ENCODE data around the gene CEP162. TPM values are rescaled to one million over a fixed set of nuclear protein-coding genes. Genes with fewer than 3 reads are reported as not detected.

Gene CEP162
- total RNA-seq, 1 experiment from 2014 or later = 7.3 TPM

DNA sequence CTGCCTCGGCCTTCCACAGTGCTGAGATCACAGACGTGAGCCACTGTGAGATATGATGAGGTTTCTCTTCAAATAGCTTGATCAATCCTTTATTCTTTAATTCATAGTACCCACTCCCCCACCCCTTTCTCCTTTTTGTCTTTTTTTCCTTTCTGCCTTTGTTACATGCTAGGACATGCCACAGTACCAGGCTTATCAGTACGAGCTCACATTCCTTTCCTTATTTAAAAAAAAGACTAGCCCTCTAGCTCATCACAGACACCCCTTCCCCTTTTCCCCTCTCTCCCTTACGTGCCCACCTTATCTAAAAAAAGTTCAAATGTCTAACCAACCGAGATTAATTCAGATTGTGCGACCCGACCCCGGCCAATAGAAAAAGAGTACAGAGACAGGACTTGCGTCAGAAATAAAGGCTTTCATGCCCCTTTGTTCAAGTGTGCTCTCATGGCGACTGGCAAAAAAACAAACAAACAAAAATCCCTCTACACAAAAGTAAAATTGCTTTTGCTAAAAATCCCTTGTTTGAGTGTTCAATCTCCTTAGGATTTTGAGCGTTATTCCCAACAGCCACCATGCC, 144.7 kb downstream of the CEP162 start:
- peaks cover 20% of the 10 kb centered on the region for H3K4me1 ChIP-seq
- ChIA-PET CTCF (no interaction called here), POLR2A (no interaction called here)
- DNase-seq = peak in 1 of 2 experiments; percentile 16
- H3K36me3 Mint-ChIP-seq (ENCODE audit: insufficient read depth, unreplicated experiment) = no peaks in the 10 kb centered on the region
- peak overlapping the region; percentile 42 for H3K4me3 Mint-ChIP-seq (ENCODE audit: unreplicated experiment)
- H3K9me3 ChIP-seq = no peaks in the 10 kb centered on the region
- no peaks in the 10 kb centered on the region for H3K36me3 ChIP-seq (ENCODE audit: control insufficient read depth, insufficient read depth, low read length)
- H3K9me3 Mint-ChIP-seq (ENCODE audit: unreplicated experiment) = no peaks in the 10 kb centered on the region
- no peaks in the 10 kb centered on the region for H3K27me3 ChIP-seq (replicated peaks; ENCODE audit: control insufficient read depth, insufficient read depth, low read length)
- H3K4me3 ChIP-seq (ENCODE audit: low read depth, low read length) = no peak overlapping the region
- peaks cover 11% of the 10 kb centered on the region for H3K4me1 Mint-ChIP-seq (ENCODE audit: low read depth, unreplicated experiment)
- peak overlapping the region; percentile 64 for H3K27ac Mint-ChIP-seq (ENCODE audit: unreplicated experiment)
- TF ChIP-seq, protein P1, sequence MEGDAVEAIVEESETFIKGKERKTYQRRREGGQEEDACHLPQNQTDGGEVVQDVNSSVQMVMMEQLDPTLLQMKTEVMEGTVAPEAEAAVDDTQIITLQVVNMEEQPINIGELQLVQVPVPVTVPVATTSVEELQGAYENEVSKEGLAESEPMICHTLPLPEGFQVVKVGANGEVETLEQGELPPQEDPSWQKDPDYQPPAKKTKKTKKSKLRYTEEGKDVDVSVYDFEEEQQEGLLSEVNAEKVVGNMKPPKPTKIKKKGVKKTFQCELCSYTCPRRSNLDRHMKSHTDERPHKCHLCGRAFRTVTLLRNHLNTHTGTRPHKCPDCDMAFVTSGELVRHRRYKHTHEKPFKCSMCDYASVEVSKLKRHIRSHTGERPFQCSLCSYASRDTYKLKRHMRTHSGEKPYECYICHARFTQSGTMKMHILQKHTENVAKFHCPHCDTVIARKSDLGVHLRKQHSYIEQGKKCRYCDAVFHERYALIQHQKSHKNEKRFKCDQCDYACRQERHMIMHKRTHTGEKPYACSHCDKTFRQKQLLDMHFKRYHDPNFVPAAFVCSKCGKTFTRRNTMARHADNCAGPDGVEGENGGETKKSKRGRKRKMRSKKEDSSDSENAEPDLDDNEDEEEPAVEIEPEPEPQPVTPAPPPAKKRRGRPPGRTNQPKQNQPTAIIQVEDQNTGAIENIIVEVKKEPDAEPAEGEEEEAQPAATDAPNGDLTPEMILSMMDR (IDR thresholded peaks at IDR 0.05; ENCODE audit: insufficient read depth in 1 of 2, low read depth in 1 of 2, low read length in 1 of 2, severe bottlenecking in 1 of 2, unreplicated experiment in 1 of 2) = no peak
- no peaks in the 10 kb centered on the region for H3K27me3 Mint-ChIP-seq (ENCODE audit: insufficient read depth, unreplicated experiment)
- no TSS peak for BruUV-seq (replicated peaks)
- intact Hi-C loops (cut with micrococcal nuclease; ENCODE audit: unreplicated experiment) = no loop called here

DNA sequence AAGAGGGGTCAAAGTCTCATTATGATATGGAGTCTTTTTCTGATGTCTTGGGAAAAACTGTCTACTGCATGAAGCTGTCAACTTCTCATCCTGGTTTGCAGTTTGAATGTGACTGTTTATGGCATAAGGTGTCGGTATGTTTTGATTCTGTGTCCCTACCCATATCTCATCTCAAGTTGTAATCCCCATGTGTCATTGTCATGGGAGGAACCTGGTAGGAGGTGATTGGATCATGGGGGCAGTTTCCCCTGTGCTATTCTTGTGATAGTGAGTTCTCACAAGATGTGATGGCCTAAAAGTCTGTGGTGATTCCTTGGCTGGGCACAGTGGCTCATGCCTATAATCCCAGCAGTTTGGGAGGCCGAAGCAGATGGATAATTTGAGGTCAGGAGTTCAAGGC, 146.2 kb downstream of the CEP162 start:
- H3K27ac Mint-ChIP-seq (ENCODE audit: unreplicated experiment) = no peak overlapping the region

DNA sequence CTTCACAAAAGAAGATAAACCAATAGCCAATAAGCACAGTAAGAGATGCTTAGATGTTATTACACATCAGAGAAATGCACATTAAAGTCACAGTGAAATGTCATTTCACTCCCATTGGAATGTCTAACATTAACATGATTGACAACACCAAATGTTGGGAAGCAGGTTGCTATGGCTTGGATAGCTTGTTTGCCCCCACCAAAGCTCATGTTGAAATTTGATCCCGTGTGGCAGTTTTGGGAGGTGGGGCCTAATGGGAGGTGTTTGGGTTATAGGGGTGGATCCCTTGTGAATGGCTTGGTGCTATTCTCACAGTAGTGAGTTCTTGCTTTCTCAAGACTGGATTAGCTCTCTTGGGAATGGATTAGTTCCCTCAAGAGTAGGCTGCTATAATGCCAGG, 149.1 kb downstream of the CEP162 start:
- DNase-seq = no peak
- H3K4me3 Mint-ChIP-seq (ENCODE audit: unreplicated experiment) = no peak overlapping the region
- Histone ChIP-seq H3K36me3 (ENCODE audit: control insufficient read depth, insufficient read depth, low read length) (no peaks in the 10 kb centered on the region), H3K27me3 (replicated peaks; ENCODE audit: control insufficient read depth, insufficient read depth, low read length) (no peaks in the 10 kb centered on the region), H3K4me3 (ENCODE audit: low read depth, low read length) (no peak overlapping the region), H3K9me3 (no peaks in the 10 kb centered on the region), H3K4me1 (peaks cover 9% of the 10 kb centered on the region; the same call in 1 of the 2 replicates)
- TF ChIP-seq, protein P1 (IDR thresholded peaks at IDR 0.05; ENCODE audit: insufficient read depth in 1 of 2, low read depth in 1 of 2, low read length in 1 of 2, severe bottlenecking in 1 of 2, unreplicated experiment in 1 of 2) = no peak
- no peak overlapping the region for H3K27ac Mint-ChIP-seq (ENCODE audit: unreplicated experiment)
- peaks cover 11% of the 10 kb centered on the region for H3K4me1 Mint-ChIP-seq (ENCODE audit: low read depth, unreplicated experiment)
- no TSS peak for BruUV-seq (replicated peaks)
- no peaks in the 10 kb centered on the region for H3K36me3 Mint-ChIP-seq (ENCODE audit: insufficient read depth, unreplicated experiment)
- ChIA-PET POLR2A (no interaction called here), CTCF (no interaction called here)
- no peaks in the 10 kb centered on the region for H3K9me3 Mint-ChIP-seq (ENCODE audit: unreplicated experiment)
- intact Hi-C loops (cut with micrococcal nuclease; ENCODE audit: unreplicated experiment) = no loop called here
- no peaks in the 10 kb centered on the region for H3K27me3 Mint-ChIP-seq (ENCODE audit: insufficient read depth, unreplicated experiment)

More for the DNA sequence above, 146.2 kb downstream of the CEP162 start:
- Mint-ChIP-seq H3K4me3 (ENCODE audit: unreplicated experiment) (no peak overlapping the region), H3K27me3 (ENCODE audit: insufficient read depth, unreplicated experiment) (no peaks in the 10 kb centered on the region), H3K4me1 (ENCODE audit: low read depth, unreplicated experiment) (peaks cover 11% of the 10 kb centered on the region), H3K9me3 (ENCODE audit: unreplicated experiment) (no peaks in the 10 kb centered on the region), H3K36me3 (ENCODE audit: insufficient read depth, unreplicated experiment) (no peaks in the 10 kb centered on the region)
- Histone ChIP-seq H3K4me3 (ENCODE audit: low read depth, low read length) (no peak overlapping the region), H3K27me3 (replicated peaks; ENCODE audit: control insufficient read depth, insufficient read depth, low read length) (no peaks in the 10 kb centered on the region), H3K36me3 (ENCODE audit: control insufficient read depth, insufficient read depth, low read length) (no peaks in the 10 kb centered on the region), H3K4me1 (peaks cover 9% of the 10 kb centered on the region; the same call in 1 of the 2 replicates), H3K9me3 (no peaks in the 10 kb centered on the region)
- DNase-seq = no peak
- ChIA-PET CTCF (no interaction called here), POLR2A (no interaction called here)
- TF ChIP-seq, protein P1 (IDR thresholded peaks at IDR 0.05; ENCODE audit: insufficient read depth in 1 of 2, low read depth in 1 of 2, low read length in 1 of 2, severe bottlenecking in 1 of 2, unreplicated experiment in 1 of 2) = no peak
- no TSS peak for BruUV-seq (replicated peaks)
- intact Hi-C loops (cut with micrococcal nuclease; ENCODE audit: unreplicated experiment) = no loop called here

Data from Caco-2 (cell line).